ENCODE measurements around the gene STUM. TPM values are rescaled to one million over a fixed set of nuclear protein-coding genes. Genes with fewer than 3 reads are reported as not detected.
A peak's percentile ranks its signal among the peaks of the same experiment; 100 is the strongest.

STUM gene
- total and polyA plus RNA-seq, 10 of the 15 experiments (the other 5 are each of a cell fraction or from before 2014, with no cell fraction given): under 0.01 to 0.15 (median 0.09) TPM; not detected in 5

DNA sequence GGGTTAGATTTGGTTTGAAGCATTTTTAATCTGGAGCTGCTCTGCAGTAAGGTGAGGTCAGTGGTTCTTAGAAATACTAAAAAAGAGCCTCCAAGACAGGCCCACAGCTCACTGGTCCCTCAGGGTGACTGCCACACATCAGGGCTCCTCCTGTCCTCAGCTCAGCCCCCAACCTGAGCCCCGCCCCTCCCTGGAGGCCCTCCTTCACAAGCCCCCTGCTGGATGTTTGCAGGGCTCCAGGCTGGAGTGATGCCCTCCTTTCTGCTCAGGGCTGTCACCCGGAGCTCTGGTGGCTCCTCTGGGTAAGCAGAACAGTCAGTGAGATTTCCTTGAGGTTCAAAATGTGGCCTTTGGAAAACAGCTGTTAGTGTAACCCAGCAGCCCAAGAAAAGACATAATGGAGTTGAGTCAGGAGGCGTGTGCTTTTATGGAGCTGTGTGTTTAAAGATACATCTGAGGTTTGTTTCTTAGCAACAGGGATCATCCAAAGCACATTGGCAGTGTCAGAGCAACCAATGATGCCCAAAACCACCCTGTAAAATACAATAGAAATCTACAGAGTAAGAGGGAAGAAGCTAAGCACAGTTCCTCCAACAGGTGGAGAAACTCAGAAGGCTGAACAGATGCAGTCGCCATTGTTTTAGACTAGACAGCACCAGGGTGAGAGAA lies 21.4 kb downstream of the STUM start:
- FAIRE-seq: no peak
- ATAC-seq: peak; percentile 94
- no peaks in the 10 kb centered on the region for H3K9me3 ChIP-seq (replicated peaks; ENCODE audit: control insufficient read depth, insufficient read depth, low read length)
- TF ChIP-seq ZZZ3 (IDR thresholded peaks at IDR 0.05; ENCODE audit: control insufficient read depth, insufficient read length, low read depth) (no peak), CHD2 (IDR thresholded peaks at IDR 0.05; ENCODE audit: borderline replicate concordance, low read depth, low read length) (no peak), TCF12 (IDR thresholded peaks at IDR 0.05; ENCODE audit: low read depth, low read length) (no peak)
- TF ChIP-seq, protein P1, sequence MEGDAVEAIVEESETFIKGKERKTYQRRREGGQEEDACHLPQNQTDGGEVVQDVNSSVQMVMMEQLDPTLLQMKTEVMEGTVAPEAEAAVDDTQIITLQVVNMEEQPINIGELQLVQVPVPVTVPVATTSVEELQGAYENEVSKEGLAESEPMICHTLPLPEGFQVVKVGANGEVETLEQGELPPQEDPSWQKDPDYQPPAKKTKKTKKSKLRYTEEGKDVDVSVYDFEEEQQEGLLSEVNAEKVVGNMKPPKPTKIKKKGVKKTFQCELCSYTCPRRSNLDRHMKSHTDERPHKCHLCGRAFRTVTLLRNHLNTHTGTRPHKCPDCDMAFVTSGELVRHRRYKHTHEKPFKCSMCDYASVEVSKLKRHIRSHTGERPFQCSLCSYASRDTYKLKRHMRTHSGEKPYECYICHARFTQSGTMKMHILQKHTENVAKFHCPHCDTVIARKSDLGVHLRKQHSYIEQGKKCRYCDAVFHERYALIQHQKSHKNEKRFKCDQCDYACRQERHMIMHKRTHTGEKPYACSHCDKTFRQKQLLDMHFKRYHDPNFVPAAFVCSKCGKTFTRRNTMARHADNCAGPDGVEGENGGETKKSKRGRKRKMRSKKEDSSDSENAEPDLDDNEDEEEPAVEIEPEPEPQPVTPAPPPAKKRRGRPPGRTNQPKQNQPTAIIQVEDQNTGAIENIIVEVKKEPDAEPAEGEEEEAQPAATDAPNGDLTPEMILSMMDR (IDR thresholded peaks at IDR 0.05 in 2 of 3, conservative IDR thresholded peaks at IDR 0.05 in 1 of 3; ENCODE audit: control insufficient read depth in 2 of 3, extremely low read depth in 1 of 3, insufficient read depth in 1 of 3, low read depth in 3 of 3, low read length in 3 of 3): peak in 2 of 3 experiments; percentile 32 to 33; a peak in 3 of 6 replicates
- TF ChIP-seq, protein P2, sequence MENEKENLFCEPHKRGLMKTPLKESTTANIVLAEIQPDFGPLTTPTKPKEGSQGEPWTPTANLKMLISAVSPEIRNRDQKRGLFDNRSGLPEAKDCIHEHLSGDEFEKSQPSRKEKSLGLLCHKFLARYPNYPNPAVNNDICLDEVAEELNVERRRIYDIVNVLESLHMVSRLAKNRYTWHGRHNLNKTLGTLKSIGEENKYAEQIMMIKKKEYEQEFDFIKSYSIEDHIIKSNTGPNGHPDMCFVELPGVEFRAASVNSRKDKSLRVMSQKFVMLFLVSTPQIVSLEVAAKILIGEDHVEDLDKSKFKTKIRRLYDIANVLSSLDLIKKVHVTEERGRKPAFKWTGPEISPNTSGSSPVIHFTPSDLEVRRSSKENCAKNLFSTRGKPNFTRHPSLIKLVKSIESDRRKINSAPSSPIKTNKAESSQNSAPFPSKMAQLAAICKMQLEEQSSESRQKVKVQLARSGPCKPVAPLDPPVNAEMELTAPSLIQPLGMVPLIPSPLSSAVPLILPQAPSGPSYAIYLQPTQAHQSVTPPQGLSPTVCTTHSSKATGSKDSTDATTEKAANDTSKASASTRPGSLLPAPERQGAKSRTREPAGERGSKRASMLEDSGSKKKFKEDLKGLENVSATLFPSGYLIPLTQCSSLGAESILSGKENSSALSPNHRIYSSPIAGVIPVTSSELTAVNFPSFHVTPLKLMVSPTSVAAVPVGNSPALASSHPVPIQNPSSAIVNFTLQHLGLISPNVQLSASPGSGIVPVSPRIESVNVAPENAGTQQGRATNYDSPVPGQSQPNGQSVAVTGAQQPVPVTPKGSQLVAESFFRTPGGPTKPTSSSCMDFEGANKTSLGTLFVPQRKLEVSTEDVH (IDR thresholded peaks at IDR 0.05; ENCODE audit: low read depth, partially characterized antibody): no peak
- BruUV-seq (replicated peaks): no TSS peak
- intact Hi-C loops (cut with micrococcal nuclease; ENCODE audit: unreplicated experiment): no loop called here
- POLR2A ChIA-PET: no interaction called here
- no peak for DNase-seq (ENCODE audit: low read depth, low spot score)
- RAD21 ChIA-PET (ENCODE audit: unreplicated experiment): no interaction called here
- peaks cover 3 to 4% of the 10 kb centered on the region in 2 experiments; a peak in 2 of 4 replicates for H3K27me3 ChIP-seq (replicated peaks in 1 of 2; ENCODE audit: control insufficient read depth in 2 of 2, insufficient read depth in 2 of 2, low read length in 1 of 2)
- in situ Hi-C loops (cut with MboI): no loop called here
- H3K4me1 ChIP-seq (ENCODE audit: control insufficient read depth, insufficient read depth, low read length): no peaks in the 10 kb centered on the region
- H4K20me1 ChIP-seq (ENCODE audit: control insufficient read depth, insufficient read depth): no peaks in the 10 kb centered on the region
- no peaks in the 10 kb centered on the region for H3K79me2 ChIP-seq (ENCODE audit: control insufficient read depth, insufficient read depth, low read length)
- no peak overlapping the region for H3K27ac ChIP-seq (ENCODE audit: control insufficient read depth, insufficient read depth)
- no peak overlapping the region for H3K4me2 ChIP-seq (ENCODE audit: control insufficient read depth, insufficient read depth)
- H3K4me3 ChIP-seq: no peak overlapping the region
- no peak overlapping the region for H2AFZ ChIP-seq (ENCODE audit: control insufficient read depth, low read depth, low read length)
- CTCF ChIA-PET: interaction anchor here (1.2 to 2.3 kb wide), 2 partner anchors 23 to 168 kb away, joined by 3 to 13 read pairs; no protein-coding TSS in a partner anchor
- WGBS (ENCODE audit: insufficient coverage, insufficient replicate concordance, low lambda C conversion rate, missing lambda C conversion rate): 16% methylated on average over 4 of the region's 4 CpGs
- H3K9ac ChIP-seq (ENCODE audit: control insufficient read depth, insufficient read depth, low read length): no peak overlapping the region
- H3K36me3 ChIP-seq (ENCODE audit: control insufficient read depth in 2 of 2, insufficient read depth in 2 of 2, low read length in 1 of 2): no peaks in the 10 kb centered on the region
- SMC1A ChIA-PET (ENCODE audit: uncharacterized antibody, unreplicated experiment): interaction anchor here (0.6 to 0.9 kb wide), 4 partner anchors 20 to 1101 kb away, joined by 3 to 4 read pairs (median 4); no protein-coding TSS in a partner anchor
